Endothelial cell of hepatic sinusoid (primary cell): ENCODE data around the gene ZBED6.
"Not testable (repeated sequence)": the region's sequence is repeated elsewhere in the genome, so short reads cannot be mapped to it uniquely, and the experiment has no call there.

Source experiments
- in situ Hi-C: cut with HindIII; loops from 2 replicates; pipeline ENCODE4 v1.10.0; 2017; ENCODE audit warnings: low sequenced_read_pairs

The ZBED6 gene, protein sequence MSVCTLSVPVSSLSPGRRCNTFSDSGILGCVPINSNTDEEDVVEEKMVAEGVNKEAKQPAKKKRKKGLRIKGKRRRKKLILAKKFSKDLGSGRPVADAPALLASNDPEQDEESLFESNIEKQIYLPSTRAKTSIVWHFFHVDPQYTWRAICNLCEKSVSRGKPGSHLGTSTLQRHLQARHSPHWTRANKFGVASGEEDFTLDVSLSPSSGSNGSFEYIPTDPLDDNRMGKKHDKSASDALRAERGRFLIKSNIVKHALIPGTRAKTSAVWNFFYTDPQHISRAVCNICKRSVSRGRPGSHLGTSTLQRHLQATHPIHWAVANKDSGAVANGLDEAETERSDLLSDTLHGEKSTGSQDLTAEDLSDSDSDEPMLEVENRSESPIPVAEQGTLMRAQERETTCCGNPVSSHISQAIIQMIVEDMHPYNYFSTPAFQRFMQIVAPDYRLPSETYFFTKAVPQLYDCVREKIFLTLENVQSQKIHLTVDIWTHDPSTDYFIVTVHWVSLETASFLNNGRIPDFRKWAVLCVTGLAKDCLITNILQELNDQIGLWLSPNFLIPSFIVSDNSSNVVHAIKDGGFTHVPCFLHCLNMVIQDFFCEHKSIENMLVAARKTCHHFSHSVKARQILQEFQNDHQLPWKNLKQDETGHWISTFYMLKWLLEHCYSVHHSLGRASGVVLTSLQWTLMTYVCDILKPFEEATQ (N-terminal part only)

DNA sequence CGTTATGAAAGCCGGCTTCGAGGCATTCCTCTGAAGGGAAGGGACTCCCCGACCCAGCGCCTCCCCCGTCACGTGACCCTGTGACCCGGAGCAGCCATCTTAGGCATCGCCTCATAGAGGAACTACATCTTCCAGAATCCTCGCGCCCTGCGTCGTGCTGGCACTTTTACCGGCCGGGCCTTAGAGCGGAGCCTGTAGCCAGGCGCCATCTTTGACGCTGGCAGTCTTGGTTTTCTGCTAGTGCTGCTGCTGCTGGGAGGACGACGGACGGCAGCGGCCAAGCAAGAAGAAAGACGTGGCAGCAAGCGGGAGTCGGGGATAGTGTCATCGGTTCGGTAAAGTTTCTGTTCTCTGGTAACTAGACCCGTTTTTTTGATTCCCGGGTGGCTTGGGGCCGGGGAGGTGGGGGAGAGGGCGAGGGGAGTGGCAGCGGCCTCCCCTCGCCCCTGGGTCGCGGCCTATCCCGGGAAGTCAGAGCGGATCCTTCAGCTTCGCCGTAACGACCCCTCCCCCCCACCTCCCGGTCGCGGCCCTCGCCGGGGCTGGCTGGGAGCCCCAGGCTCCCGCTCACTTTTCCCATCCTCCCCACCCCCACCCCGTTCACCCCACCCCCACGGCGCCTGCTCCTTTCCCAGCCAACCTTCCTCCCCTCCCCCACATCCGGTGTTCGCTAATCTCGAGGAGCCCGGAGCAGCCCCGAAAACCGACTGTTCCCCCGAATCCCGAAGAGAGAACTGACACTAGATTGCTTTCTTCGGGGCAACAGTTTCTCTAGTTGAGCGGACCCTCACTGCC lies at the start of gene ZBED6, which contains the start of gene ZC3H11A:
Gene ZBED6, plus strand, starts transcription at position 183 of the 795 bp plus-strand sequence. CDS start 1,900 bp downstream, outside the sequence.
Gene ZC3H11A, plus strand, starts transcription at position 183 of the 795 bp plus-strand sequence. CDS start 21,448 bp downstream, outside the sequence.
- in situ Hi-C loops: no loop called here

DNA sequence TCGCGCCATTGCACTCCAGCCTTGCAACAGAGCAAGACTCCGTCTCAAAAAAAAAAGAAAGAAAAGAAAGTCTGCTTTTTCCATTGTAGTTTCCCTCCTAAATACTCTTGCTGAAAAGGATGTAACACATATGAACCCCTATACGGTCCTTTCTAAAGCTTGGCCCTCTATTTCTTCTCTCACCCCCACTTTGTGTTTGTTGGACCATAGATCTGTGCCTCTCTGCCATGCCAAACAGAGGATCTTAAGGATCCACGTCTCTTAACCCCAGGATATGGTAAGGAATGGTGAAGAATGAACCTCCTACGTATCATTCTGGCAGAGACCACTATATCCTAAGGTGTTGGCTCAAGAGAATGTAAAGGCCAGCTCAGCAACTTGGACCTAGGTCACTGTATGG lies 49.1 kb upstream of the ZBED6 start:
- in situ Hi-C loops: no loop called here

DNA sequence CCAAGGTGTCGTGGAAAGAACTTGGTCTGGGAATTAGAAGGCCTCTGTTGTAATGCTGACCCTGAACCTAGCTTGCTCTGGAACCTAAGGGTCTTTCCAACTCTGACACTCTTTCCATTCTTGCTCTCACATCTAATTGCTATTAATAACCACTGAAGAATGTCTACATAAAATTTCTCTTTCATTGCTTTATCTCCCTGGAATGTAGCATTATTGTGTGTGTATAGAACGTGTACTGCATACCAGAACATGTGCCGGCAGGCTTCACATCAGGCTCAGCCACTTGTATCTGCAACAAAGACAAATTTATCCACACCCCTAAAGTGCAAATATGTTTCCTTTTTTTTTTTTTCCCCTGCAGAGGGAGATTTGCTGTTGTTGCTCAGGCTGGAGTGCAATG lies 44.4 kb upstream of the ZBED6 start:
- in situ Hi-C loops: no loop called here

DNA sequence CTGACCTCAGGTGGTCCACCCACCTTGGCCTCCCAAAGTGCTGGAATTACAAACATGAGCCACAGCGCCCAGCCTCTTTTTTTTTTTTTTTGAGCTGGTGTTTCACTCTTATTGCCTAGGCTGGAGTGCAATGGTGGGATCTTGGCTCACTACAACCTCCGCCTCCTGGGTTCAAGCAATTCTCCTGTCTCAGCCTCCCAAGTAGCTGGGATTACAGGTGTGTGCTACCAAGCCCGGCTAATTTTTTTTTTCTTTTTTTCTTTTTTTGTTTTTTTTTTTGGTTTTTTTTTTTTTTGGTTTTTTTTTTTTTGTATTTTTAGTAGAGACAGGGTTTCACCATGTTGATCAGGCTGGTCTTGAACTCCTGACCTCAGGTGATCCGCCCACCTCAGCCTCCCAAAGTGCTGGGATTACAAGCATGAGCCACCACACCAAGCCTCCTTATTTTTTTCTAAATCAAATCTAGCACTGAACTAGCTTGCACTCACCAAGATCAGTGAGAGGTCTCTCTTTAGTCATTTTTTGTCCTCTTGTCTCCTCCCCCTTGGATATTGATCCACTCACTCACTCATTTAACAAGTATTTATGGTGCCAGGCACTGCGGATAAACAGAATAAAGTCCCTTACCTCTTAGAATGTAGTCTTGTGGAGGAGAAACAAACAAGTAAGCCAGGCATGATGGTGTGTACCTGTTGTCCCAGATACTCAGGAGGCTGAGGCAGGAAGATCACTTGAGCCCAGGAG lies 43.6 kb upstream of the ZBED6 start:
- in situ Hi-C loops: not testable (repeated sequence)

GRCh38 chr1:203754455-203754864 lies 41.0 kb upstream of the ZBED6 start:
- in situ Hi-C loops: no loop called here

DNA sequence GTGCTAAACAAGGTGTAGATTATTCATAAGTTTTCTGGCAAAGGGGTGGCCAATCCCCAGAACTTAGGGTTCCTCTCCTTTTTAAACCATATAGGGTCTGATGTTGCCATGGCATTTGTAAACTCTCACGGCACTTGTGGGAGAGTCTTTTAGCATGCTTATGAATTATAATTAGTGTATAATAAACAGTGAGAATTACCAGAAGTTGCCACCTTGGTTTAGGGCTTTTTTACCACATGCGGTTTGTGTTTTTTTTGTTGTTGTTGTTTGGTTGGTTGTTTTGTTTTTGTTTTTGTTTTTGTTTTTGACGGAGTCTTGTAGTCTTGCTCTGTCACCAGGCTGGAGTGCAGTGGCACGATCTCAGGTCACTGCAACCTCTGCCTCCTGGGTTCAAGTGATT lies 39.4 kb upstream of the ZBED6 start:
- in situ Hi-C loops: no loop called here

DNA sequence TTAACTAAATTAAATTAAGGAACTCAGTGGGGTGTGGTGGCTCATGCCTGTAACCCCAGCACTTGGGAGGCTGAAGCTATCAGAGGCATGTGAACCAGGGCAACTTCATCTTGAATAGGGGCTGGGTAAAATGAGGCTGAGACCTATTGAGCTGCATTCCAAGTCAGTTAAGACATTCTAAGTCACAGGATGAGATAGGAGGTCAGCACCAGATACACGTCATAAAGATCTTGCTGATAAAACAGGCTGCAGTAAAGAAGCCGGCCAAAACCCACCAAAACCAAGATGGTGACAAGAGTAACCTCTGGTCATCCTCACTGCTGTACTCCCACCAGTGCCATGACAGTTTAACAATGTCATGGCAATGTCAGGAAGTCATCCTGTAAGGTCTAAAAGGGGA lies 36.7 kb upstream of the ZBED6 start:
- in situ Hi-C loops: not testable (repeated sequence)

DNA sequence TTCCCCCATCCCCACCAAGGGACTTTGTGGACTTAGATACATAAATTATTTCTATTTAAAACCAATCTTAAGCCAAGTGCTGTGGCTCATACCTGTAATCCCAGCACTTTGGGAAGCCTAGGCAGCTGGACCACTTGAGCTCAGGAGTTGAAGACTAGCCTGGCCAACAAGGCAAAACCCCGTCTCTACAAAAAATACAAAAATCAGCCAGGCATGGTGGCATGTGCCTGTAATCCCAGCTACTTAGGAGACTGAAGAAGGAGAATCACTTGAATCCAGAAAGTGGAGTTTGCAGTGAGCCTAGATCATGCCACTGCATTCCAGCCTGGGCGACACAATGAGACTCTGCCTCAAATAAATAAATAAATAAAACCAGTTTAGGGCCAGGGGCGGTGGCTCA lies 34.9 kb upstream of the ZBED6 start:
- in situ Hi-C loops: no loop called here

GRCh38 chr1:203761958-203762357 lies 33.5 kb upstream of the ZBED6 start:
- in situ Hi-C loops: not testable (repeated sequence)

- in situ Hi-C loops: no loop called here
These were observed 31.9 kb upstream of the ZBED6 start for GRCh38 chr1:203763505-203763904.

GRCh38 chr1:203764105-203765028 lies 31.1 kb upstream of the ZBED6 start:
- in situ Hi-C loops: no loop called here

DNA sequence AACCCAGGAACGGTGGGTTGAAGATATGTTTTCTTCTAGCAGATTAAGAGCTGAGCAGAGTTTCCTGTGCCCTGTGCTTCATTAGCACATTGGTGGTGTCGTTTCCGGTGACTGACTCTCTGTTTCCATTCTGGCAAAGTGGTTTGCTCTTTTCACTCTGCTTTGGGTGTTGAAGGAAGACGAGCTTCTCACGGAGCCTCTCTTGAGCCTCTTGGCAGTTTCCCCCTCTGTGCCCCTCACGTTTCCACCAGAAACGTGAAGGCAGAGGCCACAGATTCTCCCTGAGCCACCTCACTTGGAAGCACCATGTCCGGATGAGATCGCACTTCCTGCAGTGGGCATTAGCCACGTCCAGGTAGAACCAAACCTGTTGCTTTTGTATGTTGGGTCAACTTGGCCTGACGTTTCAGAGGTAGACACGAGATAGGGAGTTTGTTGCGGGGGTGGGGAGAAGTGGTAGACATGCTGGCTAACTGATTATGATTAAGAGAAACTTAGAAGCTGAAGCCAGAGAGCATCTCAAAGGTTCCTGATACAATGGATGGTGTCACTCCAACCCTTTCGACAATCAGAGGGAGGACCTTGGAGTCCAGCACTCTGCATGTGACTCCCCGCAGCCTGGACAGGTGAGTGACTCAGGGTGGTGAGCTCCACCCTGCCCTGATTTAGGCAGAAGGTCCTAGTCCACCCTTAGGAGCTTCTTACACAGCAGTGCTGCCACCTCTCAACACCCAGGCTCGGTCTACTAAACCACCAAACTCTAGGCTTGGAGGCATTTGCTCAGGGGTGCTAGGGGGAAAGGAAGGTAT lies 30.2 kb upstream of the ZBED6 start, which contains the start of gene LAX1:
Gene LAX1, plus strand, starts transcription at position 155 of the 809 bp plus-strand sequence. Its CDS starts 383 bp downstream, at position 538.
- in situ Hi-C loops: no loop called here

GRCh38 chr1:203768256-203768655 lies 27.2 kb upstream of the ZBED6 start:
- in situ Hi-C loops: no loop called here

GRCh38 chr1:203769505-203770343 lies 25.7 kb upstream of the ZBED6 start:
- in situ Hi-C loops: no loop called here

DNA sequence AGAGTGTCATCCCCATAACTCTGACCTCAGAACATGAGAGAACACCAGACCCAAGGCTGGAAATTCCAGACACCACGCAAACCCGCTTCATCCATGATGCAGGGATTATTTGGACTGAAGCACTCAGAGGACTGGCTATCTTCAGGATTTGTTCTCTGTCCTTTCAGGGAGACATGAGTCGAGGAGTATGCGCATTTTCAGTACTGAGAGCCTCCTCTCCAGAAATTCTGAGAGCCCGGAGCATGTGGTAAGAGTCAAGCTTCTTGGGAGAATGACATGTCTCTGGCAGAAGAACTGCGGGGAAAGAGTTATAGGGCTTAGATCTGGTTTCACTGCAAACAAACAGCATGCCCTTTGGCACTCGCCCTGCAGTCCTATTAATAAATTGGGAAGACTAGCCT lies 23.5 kb upstream of the ZBED6 start:
- in situ Hi-C loops: no loop called here

DNA sequence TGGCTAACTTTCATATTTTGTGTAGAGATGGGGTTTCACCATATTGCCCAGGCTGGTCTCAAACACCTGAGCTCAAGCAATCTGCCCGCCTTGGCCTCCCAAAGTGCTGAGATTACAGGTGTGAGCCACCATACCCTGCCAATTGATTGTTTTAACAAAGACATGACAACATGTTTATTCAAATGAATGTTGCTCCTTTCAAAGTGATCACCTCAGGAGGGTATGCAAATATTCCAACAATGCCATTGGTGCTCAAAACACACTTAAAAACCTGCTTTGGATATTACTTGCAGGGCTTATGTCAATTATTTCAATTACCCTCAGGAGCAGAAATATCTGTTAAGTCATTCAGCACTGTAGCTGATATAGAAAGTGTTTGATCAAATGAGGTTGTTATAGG lies 22.6 kb upstream of the ZBED6 start:
- in situ Hi-C loops: no loop called here

DNA sequence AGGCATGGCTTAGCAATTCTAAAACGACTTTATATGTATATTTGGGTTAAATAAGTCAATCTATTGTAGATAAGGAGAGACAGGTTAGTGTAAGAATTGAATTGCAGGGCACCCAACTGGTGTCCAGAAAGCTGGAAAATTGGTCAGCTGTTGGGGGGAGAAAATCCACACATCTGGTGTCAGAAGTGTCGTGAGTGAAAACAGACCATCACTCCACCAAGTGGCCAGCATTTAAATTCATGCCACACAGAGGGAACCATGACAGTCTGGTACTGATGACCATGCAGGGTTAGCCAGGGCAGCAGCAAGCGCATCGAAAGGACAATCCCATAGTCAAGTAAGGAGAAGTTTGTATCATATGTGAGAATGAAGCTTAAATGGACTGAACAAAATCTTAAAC lies 18.8 kb upstream of the ZBED6 start:
- in situ Hi-C loops: no loop called here

DNA sequence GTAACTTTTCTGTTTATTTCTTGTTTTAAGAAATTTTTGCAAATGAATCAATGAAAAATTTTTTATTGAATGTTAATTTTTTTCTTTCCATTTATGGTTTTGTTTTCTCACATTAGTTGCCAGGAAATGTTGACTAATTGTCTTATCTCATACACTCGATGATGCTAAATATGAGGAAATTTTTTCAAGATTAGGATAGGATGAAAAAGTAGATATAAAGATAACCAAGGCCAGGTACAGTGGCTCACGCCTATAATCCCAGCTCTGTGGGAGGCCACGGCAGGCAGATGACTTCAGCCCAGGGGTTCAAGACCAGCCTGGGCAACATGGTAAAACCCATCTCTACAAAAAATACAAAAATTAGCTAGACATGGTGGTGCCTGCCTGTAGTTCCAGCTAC lies 17.8 kb upstream of the ZBED6 start:
- in situ Hi-C loops: no loop called here
